Mesodermal cell (in vitro differentiated cells): Measurements from ENCODE around the gene ARHGEF39.
"Not testable (repeated sequence)": the region's sequence is repeated elsewhere in the genome, so short reads cannot be mapped to it uniquely, and the experiment has no call there.

Experiments used
- H3K27ac ChIP-seq: 2 replicates; pipeline ENCODE4 v1.7.0; 2013; ENCODE audit warnings: mild to moderate bottlenecking, low read depth, low read length, moderate library complexity; ENCODE audit not compliant: severe bottlenecking
- H3K36me3 ChIP-seq: 2 replicates; pipeline ENCODE4 v1.7.1; 2013; ENCODE audit warnings: mild to moderate bottlenecking, low read length, moderate library complexity; ENCODE audit not compliant: control insufficient read depth, insufficient read depth
- H3K4me1 ChIP-seq: one replicate; pipeline ENCODE4 v1.7.1; 2013; ENCODE audit warnings: mild to moderate bottlenecking, low read length; ENCODE audit not compliant: insufficient read depth, control insufficient read depth, poor library complexity, severe bottlenecking
- H3K4me3 ChIP-seq: 2 replicates; pipeline ENCODE4 v1.7.0; 2013; ENCODE audit warnings: low read length, control low read depth, mild to moderate bottlenecking; ENCODE audit not compliant: insufficient read depth, poor library complexity, severe bottlenecking; ENCODE audit errors: extremely low read depth
- H3K9me3 ChIP-seq: 2 replicates; pipeline ENCODE4 v1.7.1; 2013; ENCODE audit warnings: mild to moderate bottlenecking, low read length, moderate library complexity; ENCODE audit not compliant: control insufficient read depth
- WGBS, 2 experiments: methylation state at CpG; one replicate each; pipeline ENCODE4 v1.1.5; 2013; ENCODE audit warnings: missing lambda C conversion rate in 2 of 2; ENCODE audit not compliant: insufficient coverage in 2 of 2; 5-methylcytosine and 5-hydroxymethylcytosine counted together

Gene ARHGEF39

DNA sequence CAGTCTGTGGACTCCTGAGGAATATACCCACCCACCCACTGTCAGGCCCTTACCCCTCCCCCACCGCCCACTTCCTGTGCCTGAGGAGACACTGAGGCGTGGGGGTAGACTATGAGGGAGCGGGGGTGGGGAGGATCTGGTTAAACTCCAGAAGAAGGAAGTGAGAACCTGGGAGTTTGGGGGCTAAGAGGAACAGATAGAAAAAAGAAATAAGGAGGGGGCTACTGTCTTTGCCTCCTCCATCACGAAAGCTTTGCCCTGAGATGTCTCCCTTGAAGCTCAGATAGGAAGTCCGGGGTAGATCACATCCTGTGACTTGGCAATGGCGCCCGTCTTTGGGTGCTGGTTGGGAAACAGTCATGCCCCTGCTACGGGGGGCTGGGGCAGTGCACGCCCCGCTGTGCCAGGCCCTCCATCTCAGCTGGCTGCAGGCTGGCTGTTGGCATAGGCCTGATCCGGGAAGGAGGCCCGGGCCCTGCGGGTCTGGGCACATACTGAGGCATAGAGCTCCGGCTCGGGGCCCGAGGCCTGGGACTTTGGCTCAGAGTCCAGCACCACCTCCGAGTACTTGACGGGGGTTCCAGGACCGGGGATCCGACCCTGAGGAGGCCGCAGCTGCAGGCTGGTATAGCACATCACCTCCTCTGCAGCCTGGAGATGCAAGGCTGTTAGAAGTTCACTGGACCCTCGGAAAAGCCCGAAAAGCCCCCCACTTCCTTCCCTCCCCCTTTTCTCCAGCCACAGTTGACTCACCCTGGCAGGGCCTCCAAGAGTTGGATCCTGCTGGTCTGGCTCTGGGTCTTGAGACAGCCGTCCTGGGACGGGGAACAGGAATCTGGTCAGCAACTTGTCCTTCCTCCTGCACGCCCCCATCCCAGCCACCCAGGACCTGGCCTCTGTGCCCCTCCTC is 15.3 kb downstream of the ARHGEF39 start:
- H3K4me1 ChIP-seq = peaks cover 17% of the 10 kb centered on the region
- H3K36me3 ChIP-seq = no peaks in the 10 kb centered on the region
- no peak overlapping the region for H3K4me3 ChIP-seq
- H3K9me3 ChIP-seq = no peaks in the 10 kb centered on the region
- no peak overlapping the region for H3K27ac ChIP-seq
- 94 to 96% methylated on average over 24 of the region's 26 CpGs for WGBS, 2 experiments

DNA sequence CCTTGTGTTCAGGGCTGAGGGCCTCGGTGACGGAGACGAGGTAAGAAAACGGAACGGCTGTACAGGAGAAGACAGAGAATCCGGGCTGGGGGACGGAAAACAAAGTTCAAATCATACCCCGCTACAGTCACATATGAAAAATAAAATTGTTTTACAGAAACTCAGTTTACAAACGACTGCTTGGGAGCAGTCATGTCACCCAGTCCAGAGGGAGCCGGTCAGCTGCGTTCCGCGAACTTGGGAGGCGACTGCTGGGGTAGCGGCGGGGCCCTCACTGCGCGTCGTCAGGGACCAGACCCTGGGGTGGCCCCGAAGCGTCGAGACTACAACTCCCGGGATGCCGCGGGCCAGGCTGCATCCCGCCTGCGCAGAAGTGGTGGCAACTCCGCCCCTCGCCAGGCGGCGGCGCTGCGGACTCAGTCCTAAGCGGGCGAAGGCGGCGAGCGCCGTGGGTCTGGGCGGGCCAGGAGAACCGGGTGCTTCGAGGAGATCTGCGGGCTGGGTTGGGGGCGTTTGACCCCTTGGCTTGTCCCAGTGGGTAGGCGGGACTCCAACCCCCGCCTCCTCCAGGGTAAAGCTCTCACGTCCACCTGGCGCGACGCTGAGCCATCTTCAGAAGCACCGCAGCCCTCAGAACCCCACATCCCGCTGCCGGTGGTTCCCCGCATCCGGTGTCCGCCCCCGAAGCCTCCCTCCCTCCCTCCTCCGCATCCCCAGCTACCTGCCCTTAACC is 18.3 kb downstream of the ARHGEF39 start:
- peak overlapping the region; percentile 68 for H3K4me3 ChIP-seq
- no peaks in the 10 kb centered on the region for H3K36me3 ChIP-seq
- WGBS, 2 experiments = 0 to 2% methylated on average over 36 to 47 of the region's 58 CpGs
- peaks cover 17% of the 10 kb centered on the region for H3K4me1 ChIP-seq
- H3K9me3 ChIP-seq = no peaks in the 10 kb centered on the region
- peak overlapping the region; percentile 66 for H3K27ac ChIP-seq

DNA sequence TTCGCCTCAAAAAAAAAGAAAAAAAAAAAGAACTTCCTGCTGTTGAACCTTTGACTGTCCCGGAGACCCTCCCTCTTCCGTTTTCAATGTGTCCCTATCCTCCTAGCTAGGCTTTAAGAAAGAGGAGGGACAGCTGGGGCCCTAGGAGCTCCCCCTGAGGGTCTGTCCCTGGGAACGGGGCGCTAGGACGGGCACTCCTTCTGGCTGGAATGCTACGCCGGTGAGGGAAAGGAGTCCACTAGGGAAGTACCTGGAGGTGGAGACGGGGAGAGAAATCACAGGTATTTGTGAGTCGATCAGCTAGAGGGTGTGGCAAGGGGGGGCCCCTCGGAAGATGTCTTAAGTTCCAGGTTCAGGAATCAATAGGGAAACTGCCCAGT is 18.9 kb downstream of the ARHGEF39 start:
- Histone ChIP-seq H3K36me3 (no peaks in the 10 kb centered on the region), H3K27ac (peak overlapping the region; percentile 66), H3K4me1 (peaks cover 17% of the 10 kb centered on the region), H3K4me3 (peak overlapping the region; percentile 68), H3K9me3 (no peaks in the 10 kb centered on the region)
- WGBS, 2 experiments = 3 to 10% methylated on average over 7 to 8 of the region's 11 CpGs

DNA sequence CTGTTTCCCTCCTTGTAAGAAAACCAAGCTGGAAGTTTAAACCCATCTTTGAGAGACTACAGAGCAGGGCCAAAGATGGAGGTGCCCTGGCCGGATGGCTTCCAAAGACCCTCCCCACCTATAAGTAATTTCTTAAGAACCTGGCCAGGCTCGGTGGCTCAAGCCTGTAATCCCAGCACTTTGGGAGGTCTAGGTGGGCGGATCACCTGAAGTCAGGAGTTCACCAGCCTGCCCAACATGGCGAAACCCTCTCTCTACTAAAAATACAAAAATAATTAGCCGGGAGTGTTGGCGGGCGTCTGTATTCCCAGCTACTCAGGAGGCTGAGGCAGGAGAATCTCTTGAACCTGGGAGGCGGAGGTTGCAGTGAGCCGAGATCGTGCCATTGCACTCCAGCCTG is 19.3 kb downstream of the ARHGEF39 start:
- WGBS, 2 experiments = 52 to 76% methylated on average over 7 to 8 of the region's 10 CpGs

DNA sequence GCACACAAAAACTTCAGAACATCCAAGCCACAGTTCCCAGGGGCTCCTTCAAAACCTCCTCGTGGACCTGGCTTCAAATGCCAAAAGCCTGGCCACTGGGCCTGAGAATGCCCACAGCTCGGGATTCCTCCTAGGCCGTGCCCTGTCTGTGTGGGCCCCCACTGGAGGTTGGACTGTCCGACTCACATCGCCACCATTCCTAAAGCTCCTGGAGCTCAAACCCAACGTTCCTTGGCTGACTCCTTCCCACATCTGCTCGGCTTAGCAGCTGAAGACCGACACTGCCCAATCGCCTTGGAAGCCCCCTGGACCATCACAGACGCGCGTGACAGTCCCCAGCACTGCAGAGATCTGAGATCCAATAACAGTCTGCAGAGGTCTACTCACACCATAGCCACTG is 21.9 kb downstream of the ARHGEF39 start:
- WGBS, 2 experiments = 91 to 95% methylated on average over 8 to 12 of the region's 12 CpGs
- Histone ChIP-seq H3K4me3 (no peak overlapping the region), H3K27ac (no peak overlapping the region), H3K9me3 (no peaks in the 10 kb centered on the region), H3K4me1 (no peaks in the 10 kb centered on the region), H3K36me3 (no peaks in the 10 kb centered on the region)

More for the DNA sequence above, 19.3 kb downstream of the ARHGEF39 start:
- Histone ChIP-seq H3K4me3 (peak overlapping the region; percentile 68), H3K4me1 (peaks cover 17% of the 10 kb centered on the region), H3K27ac (peak overlapping the region; percentile 66)
- not testable (repeated sequence) for H3K36me3 ChIP-seq, H3K9me3 ChIP-seq

DNA sequence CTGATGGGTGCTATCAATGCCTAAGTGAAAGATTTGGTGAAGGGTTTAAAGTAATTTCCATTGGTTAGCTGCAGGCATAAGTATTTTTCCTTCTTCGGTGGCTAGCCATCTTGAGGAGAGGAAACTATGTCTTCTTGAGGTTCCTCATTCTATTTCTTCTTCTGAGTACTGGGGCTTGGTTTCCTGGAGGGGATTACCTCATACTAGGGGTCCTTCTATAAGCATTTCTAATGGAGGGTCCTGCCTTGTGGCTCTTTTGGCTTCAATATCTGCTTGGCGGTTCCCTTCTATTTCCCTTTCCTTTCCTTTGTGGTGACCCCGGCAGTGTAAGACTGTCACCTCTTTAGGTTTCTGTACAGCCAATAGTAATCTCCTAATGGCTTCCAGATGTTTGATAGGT is 23.5 kb downstream of the ARHGEF39 start:
- not testable (repeated sequence) for H3K4me1 ChIP-seq, H3K9me3 ChIP-seq, H3K36me3 ChIP-seq, H3K27ac ChIP-seq, H3K4me3 ChIP-seq
- no CpG with 5 or more reads among the region's 3 CpGs for WGBS, 2 experiments

DNA sequence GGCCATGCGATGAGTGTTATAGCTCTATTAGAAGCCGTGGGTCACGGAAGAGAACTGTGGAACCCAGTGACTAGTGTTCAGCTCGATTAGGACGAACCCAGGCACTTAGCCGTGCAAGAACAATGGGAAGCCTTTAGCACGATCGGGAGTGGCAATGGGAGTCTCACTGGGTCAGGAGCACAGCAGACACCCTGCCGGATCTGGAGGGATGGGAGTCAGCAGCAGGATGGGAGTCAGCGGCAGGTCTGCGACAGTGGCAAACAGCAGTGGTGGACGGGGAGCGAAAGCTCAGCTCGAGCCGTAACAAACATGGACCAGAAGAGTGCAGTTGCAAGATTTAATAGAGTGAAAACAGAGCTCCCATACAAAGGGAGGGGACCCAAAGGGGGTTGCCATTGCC is 24.6 kb downstream of the ARHGEF39 start:
- not testable (repeated sequence) for H3K9me3 ChIP-seq, H3K4me3 ChIP-seq, H3K4me1 ChIP-seq, H3K36me3 ChIP-seq, H3K27ac ChIP-seq
- WGBS, 2 experiments = 96% methylated on average over 10 to 13 of the region's 15 CpGs

DNA sequence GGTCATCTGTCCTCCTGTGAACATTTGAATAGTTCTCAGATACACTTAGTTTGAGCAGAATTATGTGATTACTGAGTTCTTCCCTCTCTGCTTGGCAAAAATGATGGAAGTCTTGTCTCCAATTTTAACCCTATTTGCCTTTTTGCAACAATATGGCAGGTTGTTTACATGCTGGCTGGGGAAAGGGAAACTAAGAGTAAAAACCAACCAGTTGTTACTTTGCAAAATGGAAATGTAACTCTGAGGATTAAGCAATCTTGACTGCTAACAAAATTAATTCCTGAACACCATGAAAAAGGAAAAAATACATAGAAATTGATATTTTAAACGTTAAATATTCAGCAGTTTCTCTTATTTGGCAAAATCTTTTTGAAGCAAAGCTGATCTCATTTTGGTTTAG is 25.4 kb downstream of the ARHGEF39 start:
- no CpG with 5 or more reads among the region's 1 CpG for WGBS, 2 experiments
- no peaks in the 10 kb centered on the region for H3K36me3 ChIP-seq
- no peak overlapping the region for H3K27ac ChIP-seq
- no peak overlapping the region for H3K4me3 ChIP-seq
- H3K4me1 ChIP-seq = no peaks in the 10 kb centered on the region
- H3K9me3 ChIP-seq = no peaks in the 10 kb centered on the region

DNA sequence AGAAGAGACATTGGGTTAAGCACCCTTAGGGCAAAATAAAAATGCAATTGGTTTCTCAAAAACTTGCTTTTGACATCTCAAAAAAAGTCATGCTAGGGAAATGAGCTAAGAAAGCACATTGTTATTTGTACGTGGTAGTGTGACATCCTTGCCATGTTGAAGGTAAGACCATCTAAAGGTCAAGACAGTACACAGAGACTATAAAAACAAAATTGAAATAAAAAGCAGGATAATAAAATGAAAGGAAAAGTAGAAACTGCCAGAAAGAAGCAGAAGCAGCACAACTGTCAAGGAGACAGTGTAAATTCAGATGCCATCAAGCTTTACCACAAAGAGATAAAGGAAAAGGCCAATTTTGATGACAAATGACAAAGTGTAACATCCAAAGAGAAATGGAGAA is 25.8 kb downstream of the ARHGEF39 start:
- H3K4me1 ChIP-seq, H3K27ac ChIP-seq, H3K36me3 ChIP-seq, H3K9me3 ChIP-seq, H3K4me3 ChIP-seq: not testable (repeated sequence)
- WGBS, 2 experiments = no CpG with 5 or more reads among the region's 1 CpG

DNA sequence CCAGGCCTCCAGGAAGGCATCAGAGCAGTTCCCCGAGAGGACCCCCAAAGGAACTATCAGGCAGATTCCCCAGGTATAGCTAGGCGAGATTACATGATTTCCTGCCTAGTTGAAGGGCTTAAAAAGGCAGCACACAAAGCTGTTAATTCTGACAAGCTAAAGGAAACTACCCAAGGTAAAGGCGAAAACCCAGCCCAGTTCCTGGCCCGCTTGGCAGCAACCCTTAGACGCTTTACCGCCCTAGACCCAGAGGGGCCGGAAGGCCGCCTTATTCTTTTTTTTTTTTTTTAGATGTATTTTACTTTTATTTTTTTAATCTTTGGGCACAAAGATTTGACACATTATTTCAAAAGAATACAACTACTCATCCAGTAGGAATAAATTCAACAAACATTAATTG is 26.2 kb downstream of the ARHGEF39 start:
- WGBS, 2 experiments = 78 to 89% methylated on average over 3 of the region's 8 CpGs
- not testable (repeated sequence) for H3K27ac ChIP-seq, H3K4me1 ChIP-seq, H3K9me3 ChIP-seq, H3K4me3 ChIP-seq, H3K36me3 ChIP-seq

DNA sequence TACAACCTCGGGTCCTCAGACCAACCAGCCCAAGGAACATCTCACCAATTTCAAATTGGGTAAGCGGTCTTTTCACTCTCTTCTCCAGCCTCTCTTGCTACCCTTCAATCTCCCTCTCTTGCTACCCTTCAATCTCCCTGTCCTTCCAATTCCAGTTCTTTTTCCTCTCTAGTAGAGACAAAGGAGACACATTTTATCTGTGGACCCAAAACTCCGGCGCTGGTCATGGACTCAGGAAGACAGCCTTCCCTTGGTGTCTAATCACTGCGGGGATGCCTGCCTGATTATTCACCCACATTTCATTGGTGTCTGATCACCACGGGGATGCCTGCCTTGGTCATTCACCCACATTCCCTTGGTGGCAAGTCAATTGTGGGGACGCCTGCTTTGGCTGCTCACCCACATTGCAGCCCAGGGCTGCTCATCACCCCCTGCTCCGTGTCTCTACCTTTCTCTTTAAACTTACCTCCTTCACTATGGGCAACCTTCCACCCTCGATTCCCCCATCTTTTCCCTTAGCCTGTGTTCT is 27.5 kb downstream of the ARHGEF39 start:
- not testable (repeated sequence) for H3K9me3 ChIP-seq, H3K27ac ChIP-seq, H3K4me3 ChIP-seq, H3K4me1 ChIP-seq, H3K36me3 ChIP-seq
- WGBS, 2 experiments = 87 to 94% methylated on average over 5 to 9 of the region's 9 CpGs
